ENCODE results near the gene INSL4.

The INSL4 gene

GRCh38 chr9:5231212-5231611 lies at the start of gene INSL4:
TSS of gene INSL4 (plus strand) at chr9:5231419. CDS start at chr9:5231524, 105 bp downstream.
- no peak for DNase-seq

GRCh38 chr9:5184776-5185175 lies 46.4 kb upstream of the INSL4 start:
- no peak for DNase-seq

GRCh38 chr9:5185220-5185840 lies 45.9 kb upstream of the INSL4 start, which contains the start of gene INSL6:
TSS of gene INSL6 (minus strand) at chr9:5185639. CDS start at chr9:5185602, 37 bp downstream.
- DNase-seq = no peak

- DNase-seq = peak; percentile 53
Observed at GRCh38 chr9:5186416-5187169, 44.6 kb upstream of the INSL4 start.

GRCh38 chr9:5188060-5188984 lies 42.9 kb upstream of the INSL4 start:
- DNase-seq = no peak

GRCh38 chr9:5191985-5192384 lies 39.2 kb upstream of the INSL4 start:
- no peak for DNase-seq

GRCh38 chr9:5193345-5193744 lies 37.9 kb upstream of the INSL4 start:
- DNase-seq = no peak

- no peak for DNase-seq
Observed at GRCh38 chr9:5195463-5195862, 35.8 kb upstream of the INSL4 start.

- DNase-seq = no peak
Observed at GRCh38 chr9:5205071-5205470, 26.1 kb upstream of the INSL4 start.

- DNase-seq = no peak
Observed at GRCh38 chr9:5230554-5230953, 665 bp upstream of the INSL4 start.

- DNase-seq = no peak
Observed at GRCh38 chr9:5263351-5264218, 32.4 kb downstream of the INSL4 start.

GRCh38 chr9:5264219-5264595 lies 33.0 kb downstream of the INSL4 start:
- no peak for DNase-seq

- DNase-seq = no peak
Observed at GRCh38 chr9:5265939-5266338, 34.7 kb downstream of the INSL4 start.

GRCh38 chr9:5269249-5269715 lies 38.1 kb downstream of the INSL4 start:
- no peak for DNase-seq

GRCh38 chr9:5274770-5275169 lies 43.6 kb downstream of the INSL4 start:
- no peak for DNase-seq

GRCh38 chr9:5278486-5278885 lies 47.3 kb downstream of the INSL4 start:
- DNase-seq = no peak

Measured in activated naive CD4-positive, alpha-beta T cell treated with anti-CD3 and anti-CD28 coated beads, Interleukin-2, amount 50 U/mL, for 16 hours (primary cell).